Muscle of leg (tissue), 11 donors: Measurements from ENCODE around the gene CAPZB. TPM values are rescaled to one million over a fixed set of nuclear protein-coding genes. Genes with fewer than 3 reads are reported as not detected.
A peak's percentile ranks its signal among the peaks of the same experiment; 100 is the strongest.

ENCODE experiments used
- DNase-seq: peaks from one replicate; pipeline ENCODE4 v3.0.0; 2013
- H3K27ac ChIP-seq: one replicate; pipeline ENCODE4 v1.5.1; 2013; ENCODE audit warnings: mild to moderate bottlenecking, low read length, control low read depth
- H3K27me3 ChIP-seq: one replicate; pipeline ENCODE4 v1.6.1; 2013; ENCODE audit warnings: low read length; ENCODE audit not compliant: control insufficient read depth, insufficient read depth
- H3K36me3 ChIP-seq: one replicate; pipeline ENCODE4 v1.6.1; 2013; ENCODE audit warnings: low read length; ENCODE audit not compliant: control insufficient read depth, insufficient read depth
- H3K4me1 ChIP-seq: one replicate; pipeline ENCODE4 v1.6.1; 2013; ENCODE audit warnings: low read length; ENCODE audit not compliant: control insufficient read depth, insufficient read depth
- H3K4me3 ChIP-seq: one replicate; pipeline ENCODE4 v1.5.1; 2013; ENCODE audit warnings: low read length, control low read depth
- H3K9me3 ChIP-seq: replicated peaks from 2 replicates; pipeline ENCODE4 v1.6.1; 2013; ENCODE audit warnings: low read depth, low read length; ENCODE audit not compliant: control insufficient read depth
- WGBS: methylation state at CpG from one replicate; pipeline ENCODE4 v1.1.5; 2013; ENCODE audit warnings: missing lambda C conversion rate; ENCODE audit not compliant: insufficient coverage; 5-methylcytosine and 5-hydroxymethylcytosine counted together
- polyA plus RNA-seq, 8 donors: library from polyadenylated mRNA; unstranded; fragments of 120-200 nt; gene quantifications; one replicate each; pipeline versions ENCODE4 v1.2.1 to v1.2.3, GENCODE V29; 2013; ENCODE audit warnings: inconsistent platforms in 1 of 8, low replicate concordance in 1 of 8; ENCODE audit not compliant: insufficient read length in 8 of 8, insufficient read depth in 1 of 8
- total RNA-seq: library from RNA; stranded (reverse); fragments of 120-200 nt; gene quantifications from one replicate; pipeline ENCODE4 v1.2.4, GENCODE V29; 2013

Gene CAPZB
- total and polyA plus RNA-seq, 9 donors, result 85.8 to 296 (median 267) TPM

- no peak for DNase-seq
- whole genome bisulfite sequencing, result 60% methylated on average over 6 of the region's 12 CpGs
- Histone ChIP-seq H3K27ac (peak overlapping the region; percentile 71), H3K27me3 (no peaks in the 10 kb centered on the region), H3K4me1 (peaks cover 82% of the 10 kb centered on the region), H3K36me3 (peaks cover 4% of the 10 kb centered on the region), H3K4me3 (no peak overlapping the region), H3K9me3 (no peaks in the 10 kb centered on the region)
Measured at GRCh38 chr1:19452221-19452663, 33.1 kb downstream of the CAPZB start.

- WGBS, result 40% methylated on average over 2 of the region's 6 CpGs
- H3K4me1 ChIP-seq, result peaks cover 83% of the 10 kb centered on the region
- DNase-seq, result peak; percentile 89
Measured at GRCh38 chr1:19450811-19451515, 34.4 kb downstream of the CAPZB start.

GRCh38 chr1:19449454-19450228, 35.7 kb downstream of the CAPZB start:
- peaks cover 4% of the 10 kb centered on the region for H3K36me3 ChIP-seq
- no peaks in the 10 kb centered on the region for H3K9me3 ChIP-seq
- no peak for DNase-seq
- no peaks in the 10 kb centered on the region for H3K27me3 ChIP-seq
- H3K4me1 ChIP-seq, result peaks cover 80% of the 10 kb centered on the region
- H3K4me3 ChIP-seq, result no peak overlapping the region
- H3K27ac ChIP-seq, result peak overlapping the region; percentile 71
- 72% methylated on average over 5 of the region's 13 CpGs for WGBS

More at GRCh38 chr1:19450811-19451515, 34.4 kb downstream of the CAPZB start:
- H3K4me3 ChIP-seq, result no peak overlapping the region
- no peaks in the 10 kb centered on the region for H3K27me3 ChIP-seq
- H3K36me3 ChIP-seq, result peaks cover 4% of the 10 kb centered on the region
- H3K9me3 ChIP-seq, result no peaks in the 10 kb centered on the region
- peak overlapping the region; percentile 71 for H3K27ac ChIP-seq

- peak; percentile 93 for DNase-seq
- Histone ChIP-seq H3K4me3 (no peak overlapping the region), H3K4me1 (peaks cover 77% of the 10 kb centered on the region), H3K36me3 (peaks cover 4% of the 10 kb centered on the region), H3K9me3 (no peaks in the 10 kb centered on the region), H3K27ac (peak overlapping the region; percentile 71), H3K27me3 (no peaks in the 10 kb centered on the region)
- WGBS, result 9% methylated on average over 14 of the region's 19 CpGs
Measured at GRCh38 chr1:19448491-19449439, 36.6 kb downstream of the CAPZB start.

GRCh38 chr1:19447550-19447949, 37.8 kb downstream of the CAPZB start:
- H3K27me3 ChIP-seq, result no peaks in the 10 kb centered on the region
- peaks cover 78% of the 10 kb centered on the region for H3K4me1 ChIP-seq
- no peaks in the 10 kb centered on the region for H3K9me3 ChIP-seq
- no peak for DNase-seq
- H3K27ac ChIP-seq, result peak overlapping the region; percentile 26
- 79% methylated on average over 5 of the region's 9 CpGs for WGBS
- H3K36me3 ChIP-seq, result peaks cover 4% of the 10 kb centered on the region
- no peak overlapping the region for H3K4me3 ChIP-seq

GRCh38 chr1:19445417-19446342, 39.7 kb downstream of the CAPZB start:
- no peaks in the 10 kb centered on the region for H3K27me3 ChIP-seq
- DNase-seq, result peak; percentile 57
- H3K4me1 ChIP-seq, result peaks cover 74% of the 10 kb centered on the region
- H3K36me3 ChIP-seq, result peaks cover 7% of the 10 kb centered on the region
- no peaks in the 10 kb centered on the region for H3K9me3 ChIP-seq
- H3K4me3 ChIP-seq, result no peak overlapping the region
- 29% methylated on average over 7 of the region's 13 CpGs for WGBS
- H3K27ac ChIP-seq, result peak overlapping the region; percentile 77

- peaks cover 7% of the 10 kb centered on the region for H3K36me3 ChIP-seq
- no peak overlapping the region for H3K27ac ChIP-seq
- DNase-seq, result no peak
- no peak overlapping the region for H3K4me3 ChIP-seq
- peaks cover 78% of the 10 kb centered on the region for H3K4me1 ChIP-seq
- 75% methylated on average over 2 of the region's 10 CpGs for WGBS
- H3K9me3 ChIP-seq, result no peaks in the 10 kb centered on the region
- H3K27me3 ChIP-seq, result no peaks in the 10 kb centered on the region
Measured at GRCh38 chr1:19444296-19445021, 40.9 kb downstream of the CAPZB start.

GRCh38 chr1:19443326-19443725, 42.0 kb downstream of the CAPZB start:
- Histone ChIP-seq H3K4me3 (no peak overlapping the region), H3K9me3 (no peaks in the 10 kb centered on the region), H3K27ac (peak overlapping the region; percentile 89), H3K27me3 (no peaks in the 10 kb centered on the region), H3K4me1 (peaks cover 77% of the 10 kb centered on the region), H3K36me3 (peaks cover 7% of the 10 kb centered on the region)
- DNase-seq, result peak; percentile 92
- WGBS, result no CpG with 5 or more reads among the region's 4 CpGs
